Neural progenitor cell (in vitro differentiated cells): ENCODE measurements around the gene TCP11. TPM values are rescaled to one million over a fixed set of nuclear protein-coding genes. Genes with fewer than 3 reads are reported as not detected.
"Not testable (repeated sequence)": the region's sequence is repeated elsewhere in the genome, so short reads cannot be mapped to it uniquely, and the experiment has no call there.

Experiments
- DNase-seq: peaks from one replicate; pipeline ENCODE4 v3.0.0-alpha.2; 2016; ENCODE audit warnings: low spot score
- H2AFZ ChIP-seq: fragments of 200-600 bp; sonication (generic); replicated peaks from 2 replicates; pipeline ENCODE4 v1.6.1; 2016; ENCODE audit warnings: antibody characterized with exemption
- H3F3A ChIP-seq: fragments of 200-600 bp; sonication (generic); 2 replicates; pipeline ENCODE4 v1.6.1; 2016; ENCODE audit warnings: antibody characterized with exemption, low read depth
- H3K27ac ChIP-seq: fragments of 200-600 bp; sonication (generic); 2 replicates; pipeline ENCODE4 v1.5.1; 2016; ENCODE audit warnings: mild to moderate bottlenecking
- H3K27me3 ChIP-seq: fragments of 200-600 bp; sonication (generic); 2 replicates; pipeline ENCODE4 v1.6.1; 2016; ENCODE audit warnings: mild to moderate bottlenecking, moderate library complexity
- H3K36me3 ChIP-seq: fragments of 200-600 bp; sonication (generic); 2 replicates; pipeline ENCODE4 v1.5.1; 2016
- H3K4me1 ChIP-seq: fragments of 200-600 bp; sonication (generic); 2 replicates; pipeline ENCODE4 v1.6.1; 2016; ENCODE audit warnings: mixed run types
- H3K4me2 ChIP-seq: fragments of 200-600 bp; sonication (generic); 2 replicates; pipeline ENCODE4 v1.6.1; 2016
- H3K4me3 ChIP-seq: fragments of 200-600 bp; sonication (generic); 2 replicates; pipeline ENCODE4 v1.5.1; 2016
- H3K79me2 ChIP-seq: fragments of 200-600 bp; sonication (generic); 2 replicates; pipeline ENCODE4 v1.6.1; 2016; ENCODE audit warnings: low read depth
- H3K9ac ChIP-seq: fragments of 200-600 bp; sonication (generic); 2 replicates; pipeline ENCODE4 v1.6.1; 2016
- H3K9me3 ChIP-seq: fragments of 200-600 bp; sonication (generic); 2 replicates; pipeline ENCODE4 v1.5.1; 2016; ENCODE audit warnings: low read depth
- H4K20me1 ChIP-seq: fragments of 200-600 bp; sonication (generic); 2 replicates; pipeline ENCODE4 v1.6.1; 2016; ENCODE audit warnings: low read depth
- H3K27ac Mint-ChIP-seq: 3 replicates; pipeline ENCODE4 v1.8.0; 2021; ENCODE audit warnings: mixed read lengths
- H3K27me3 Mint-ChIP-seq: 2 replicates; pipeline ENCODE4 v1.8.0; 2022; ENCODE audit warnings: low read depth, mild to moderate bottlenecking, inconsistent platforms, moderate library complexity, mixed read lengths; ENCODE audit not compliant: insufficient read depth
- H3K36me3 Mint-ChIP-seq: 3 replicates; pipeline ENCODE4 v1.8.0; 2021; ENCODE audit warnings: mixed read lengths
- H3K4me1 Mint-ChIP-seq: 3 replicates; pipeline ENCODE4 v1.8.0; 2021; ENCODE audit warnings: mixed read lengths
- H3K4me3 Mint-ChIP-seq: 3 replicates; pipeline ENCODE4 v1.8.0; 2021; ENCODE audit warnings: mild to moderate bottlenecking, moderate library complexity, mixed read lengths
- H3K9me3 Mint-ChIP-seq: 3 replicates; pipeline ENCODE4 v1.8.0; 2020; ENCODE audit warnings: mixed read lengths
- EZH2 ChIP-seq: fragments of 200-600 bp; sonication (generic); IDR thresholded peaks from 2 replicates; pipeline ENCODE4 v1.6.1; 2017; ENCODE audit warnings: antibody characterized with exemption, mild to moderate bottlenecking, moderate library complexity
- EZH2phosphoT487 ChIP-seq: fragments of 200-600 bp; sonication (generic); IDR thresholded peaks from 2 replicates; pipeline ENCODE4 v1.6.1; 2017; ENCODE audit warnings: antibody characterized with exemption
- total RNA-seq: library from RNA; depleted of rRNA; stranded (reverse); fragments of >200 nt; gene quantifications from 2 replicates; pipeline ENCODE4 v1.2.3, GENCODE V29; 2015; ENCODE audit warnings: low replicate concordance
- TF ChIP-seq, protein P1 (sequence below): fragments of 200-600 bp; sonication (generic); IDR thresholded peaks from 2 replicates; pipeline ENCODE4 v1.5.1; 2017; ENCODE audit warnings: antibody characterized with exemption, mild to moderate bottlenecking

TCP11 gene
- total RNA-seq, 1 donor from 2014 or later: not detected

GRCh38 chr6:35120746-35121145 is 20.4 kb downstream of the TCP11 start:
- TF ChIP-seq EZH2 (no peak), EZH2phosphoT487 (no peak)
- TF ChIP-seq, protein P1, sequence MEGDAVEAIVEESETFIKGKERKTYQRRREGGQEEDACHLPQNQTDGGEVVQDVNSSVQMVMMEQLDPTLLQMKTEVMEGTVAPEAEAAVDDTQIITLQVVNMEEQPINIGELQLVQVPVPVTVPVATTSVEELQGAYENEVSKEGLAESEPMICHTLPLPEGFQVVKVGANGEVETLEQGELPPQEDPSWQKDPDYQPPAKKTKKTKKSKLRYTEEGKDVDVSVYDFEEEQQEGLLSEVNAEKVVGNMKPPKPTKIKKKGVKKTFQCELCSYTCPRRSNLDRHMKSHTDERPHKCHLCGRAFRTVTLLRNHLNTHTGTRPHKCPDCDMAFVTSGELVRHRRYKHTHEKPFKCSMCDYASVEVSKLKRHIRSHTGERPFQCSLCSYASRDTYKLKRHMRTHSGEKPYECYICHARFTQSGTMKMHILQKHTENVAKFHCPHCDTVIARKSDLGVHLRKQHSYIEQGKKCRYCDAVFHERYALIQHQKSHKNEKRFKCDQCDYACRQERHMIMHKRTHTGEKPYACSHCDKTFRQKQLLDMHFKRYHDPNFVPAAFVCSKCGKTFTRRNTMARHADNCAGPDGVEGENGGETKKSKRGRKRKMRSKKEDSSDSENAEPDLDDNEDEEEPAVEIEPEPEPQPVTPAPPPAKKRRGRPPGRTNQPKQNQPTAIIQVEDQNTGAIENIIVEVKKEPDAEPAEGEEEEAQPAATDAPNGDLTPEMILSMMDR: no peak
- H3K4me3 Mint-ChIP-seq: no peak overlapping the region
- H3K27ac Mint-ChIP-seq: no peak overlapping the region

DNA sequence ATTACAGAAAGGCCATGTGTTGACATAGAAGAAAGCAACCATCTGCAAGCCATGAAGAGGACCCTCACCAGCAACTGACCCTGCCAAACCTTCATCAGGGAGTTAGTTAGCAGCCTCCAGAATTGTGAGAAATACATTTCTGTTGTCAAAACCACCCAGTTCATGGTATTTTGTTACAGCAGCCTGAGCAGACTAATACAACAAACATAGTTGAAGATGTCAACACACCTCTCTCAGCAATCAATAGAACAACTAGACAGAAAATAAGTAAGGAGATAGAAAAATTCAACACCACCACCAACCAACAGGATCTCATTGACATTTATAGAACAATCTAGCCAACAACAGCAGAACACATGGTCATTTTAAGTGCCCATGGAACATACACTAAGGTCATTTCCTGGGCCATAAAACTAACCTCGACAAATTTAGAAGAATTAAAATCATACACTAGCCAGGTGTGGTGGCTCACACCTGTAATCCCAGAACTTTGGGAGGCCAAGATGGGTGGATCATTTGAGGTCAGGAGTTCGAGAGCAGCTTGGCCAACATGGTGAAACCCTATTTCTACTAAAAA is 32.7 kb downstream of the TCP11 start:
- Histone ChIP-seq H3K27ac (no peak overlapping the region), H2AFZ (no peak overlapping the region), H3K9me3 (no peaks in the 10 kb centered on the region), H3K4me2 (no peak overlapping the region), H4K20me1 (no peaks in the 10 kb centered on the region), H3K4me1 (no peaks in the 10 kb centered on the region), H3K79me2 (no peaks in the 10 kb centered on the region), H3K27me3 (no peaks in the 10 kb centered on the region), H3K4me3 (no peak overlapping the region), H3K36me3 (no peaks in the 10 kb centered on the region), H3F3A (no peaks in the 10 kb centered on the region), H3K9ac (no peak overlapping the region)
- TF ChIP-seq, protein P1: no peak
- no peak for TF ChIP-seq EZH2
- no peak for TF ChIP-seq EZH2phosphoT487
- no peaks in the 10 kb centered on the region for H3K27me3 Mint-ChIP-seq
- H3K36me3 Mint-ChIP-seq: peaks cover 2% of the 10 kb centered on the region
- no peak overlapping the region for H3K4me3 Mint-ChIP-seq
- H3K9me3 Mint-ChIP-seq: peaks cover 12% of the 10 kb centered on the region
- no peak for DNase-seq
- no peaks in the 10 kb centered on the region for H3K4me1 Mint-ChIP-seq
- H3K27ac Mint-ChIP-seq: no peak overlapping the region

More at GRCh38 chr6:35120746-35121145, 20.4 kb downstream of the TCP11 start:
- Histone ChIP-seq H3K9me3 (no peaks in the 10 kb centered on the region), H3K4me3 (no peak overlapping the region), H4K20me1 (no peaks in the 10 kb centered on the region), H3K4me1 (no peaks in the 10 kb centered on the region), H3K36me3 (no peaks in the 10 kb centered on the region), H2AFZ (no peak overlapping the region), H3K27ac (no peak overlapping the region), H3K79me2 (no peaks in the 10 kb centered on the region), H3F3A (no peaks in the 10 kb centered on the region), H3K27me3 (no peaks in the 10 kb centered on the region), H3K4me2 (no peak overlapping the region), H3K9ac (no peak overlapping the region)
- Mint-ChIP-seq H3K36me3 (no peaks in the 10 kb centered on the region), H3K4me1 (no peaks in the 10 kb centered on the region), H3K9me3 (peaks cover 4% of the 10 kb centered on the region), H3K27me3 (no peaks in the 10 kb centered on the region)
- DNase-seq: no peak

GRCh38 chr6:35107761-35108160 is 33.4 kb downstream of the TCP11 start:
- H3K36me3 Mint-ChIP-seq, H3K27me3 Mint-ChIP-seq, H3F3A ChIP-seq, H2AFZ ChIP-seq, H3K36me3 ChIP-seq, H3K4me3 ChIP-seq, H3K4me2 ChIP-seq, H3K79me2 ChIP-seq, H3K4me1 Mint-ChIP-seq, H3K4me1 ChIP-seq, DNase-seq, H3K27ac Mint-ChIP-seq, H4K20me1 ChIP-seq, H3K27ac ChIP-seq, H3K9ac ChIP-seq, H3K9me3 ChIP-seq, H3K27me3 ChIP-seq, H3K4me3 Mint-ChIP-seq: not testable (repeated sequence)
- peaks cover 12% of the 10 kb centered on the region for H3K9me3 Mint-ChIP-seq

GRCh38 chr6:35107208-35107607 is 33.9 kb downstream of the TCP11 start:
- not testable (repeated sequence) for H3K4me3 Mint-ChIP-seq, H4K20me1 ChIP-seq, H3K79me2 ChIP-seq, H2AFZ ChIP-seq, H3K9ac ChIP-seq, H3K27me3 Mint-ChIP-seq, H3K36me3 ChIP-seq, H3K9me3 ChIP-seq, DNase-seq, H3K27ac Mint-ChIP-seq, H3K27me3 ChIP-seq, H3K4me2 ChIP-seq, H3K4me1 ChIP-seq, H3K4me3 ChIP-seq, H3K36me3 Mint-ChIP-seq, H3F3A ChIP-seq, H3K4me1 Mint-ChIP-seq, H3K27ac ChIP-seq
- peaks cover 11% of the 10 kb centered on the region for H3K9me3 Mint-ChIP-seq

GRCh38 chr6:35106061-35106460 is 35.1 kb downstream of the TCP11 start:
- not testable (repeated sequence) for H3K27me3 Mint-ChIP-seq, H3K9me3 ChIP-seq, H2AFZ ChIP-seq, H3F3A ChIP-seq, H3K4me3 ChIP-seq, H3K36me3 Mint-ChIP-seq, H3K27me3 ChIP-seq, H3K9ac ChIP-seq, H4K20me1 ChIP-seq, H3K79me2 ChIP-seq, H3K27ac ChIP-seq, H3K4me1 Mint-ChIP-seq, H3K4me1 ChIP-seq, H3K4me3 Mint-ChIP-seq, H3K27ac Mint-ChIP-seq, DNase-seq, H3K36me3 ChIP-seq, H3K4me2 ChIP-seq, H3K9me3 Mint-ChIP-seq
